T-helper 2 cell treated with Interferon-gamma antibody and Interleukin-4, amounts not matched to agents 100 ng/mL and 5 ng/mL, for 36 hours (primary cell): Measurements from ENCODE around the gene SOX5. TPM values are rescaled to one million over a fixed set of nuclear protein-coding genes. Genes with fewer than 3 reads are reported as not detected.
"Not testable (repeated sequence)": the region's sequence is repeated elsewhere in the genome, so short reads cannot be mapped to it uniquely, and the experiment has no call there.

Source experiments
- intact Hi-C: fragments of 100-400 bp; cut with micrococcal nuclease; formaldehyde crosslinking; loops from one replicate; pipeline ENCODE4 v1.15.1; 2023
- total RNA-seq: library from RNA; stranded (reverse); gene quantifications from 2 replicates; pipeline ENCODE4 v1.2.3, GENCODE V29; 2022

Gene SOX5
- total RNA-seq, 1 donor from 2014 or later, result not detected

DNA sequence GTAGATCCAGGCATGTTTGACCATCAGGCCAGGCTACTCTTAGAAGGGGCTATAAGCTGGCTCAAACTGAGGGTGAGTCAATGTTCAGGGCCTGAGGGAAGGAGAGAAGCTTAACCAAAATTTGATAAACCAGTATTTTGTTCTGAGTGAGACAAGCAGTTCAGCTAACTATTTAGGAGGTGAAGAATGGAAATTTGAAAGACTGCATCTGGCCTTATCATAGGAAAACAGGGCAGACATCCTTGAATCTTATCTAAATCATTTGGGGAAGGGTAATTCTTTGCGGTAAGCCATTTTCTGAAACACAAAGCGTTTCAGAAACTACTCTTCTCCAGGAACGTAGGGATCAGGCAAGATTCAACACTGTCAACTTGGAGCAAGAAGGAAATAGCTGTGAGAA is 447.2 kb downstream of the SOX5 start:
- intact Hi-C loops, result no loop called here

DNA sequence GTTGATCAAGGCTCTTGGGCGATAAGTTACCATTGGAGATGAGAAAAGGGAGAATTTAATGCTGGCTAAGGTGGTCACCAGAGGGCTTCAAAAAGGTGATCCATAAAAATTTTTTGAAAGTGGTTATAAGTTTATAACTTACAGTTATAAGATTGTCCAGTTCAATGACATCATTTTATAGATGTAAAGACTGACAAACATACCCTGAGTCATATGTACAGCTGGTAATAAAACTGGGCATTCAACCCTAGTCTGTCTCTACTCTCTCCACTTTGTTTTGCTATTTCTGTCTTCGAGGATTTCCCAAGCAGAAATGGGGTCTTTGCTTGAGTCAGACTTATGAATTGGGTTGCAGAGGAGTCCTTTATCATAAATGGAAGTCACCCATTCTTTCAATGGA is 454.0 kb downstream of the SOX5 start:
- intact Hi-C loops, result no loop called here

- intact Hi-C loops, result no loop called here
Measured at GRCh38 chr12:23493672-23494071, 455.8 kb downstream of the SOX5 start.

DNA sequence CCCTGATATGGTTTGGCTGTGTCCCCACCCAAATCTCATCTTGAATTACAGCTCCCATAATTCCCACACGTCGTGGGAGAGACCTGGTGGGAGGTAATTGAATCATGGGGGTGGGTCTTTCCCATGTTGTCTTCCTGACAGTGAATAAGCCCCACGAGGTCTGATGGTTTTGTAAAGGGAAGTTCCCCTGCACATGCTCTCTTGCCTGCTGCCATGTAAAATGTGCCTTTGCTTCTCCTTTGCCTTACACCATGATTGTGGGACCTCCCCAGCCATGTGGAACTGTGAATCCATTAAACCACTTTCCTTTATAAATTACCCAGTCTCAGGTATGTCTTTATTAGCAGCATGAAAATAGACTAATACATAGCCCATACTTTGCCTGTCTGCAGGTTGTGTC is 458.4 kb downstream of the SOX5 start:
- intact Hi-C loops, result not testable (repeated sequence)

- intact Hi-C loops, result no loop called here
Measured at GRCh38 chr12:23488130-23488529, 461.3 kb downstream of the SOX5 start.

DNA sequence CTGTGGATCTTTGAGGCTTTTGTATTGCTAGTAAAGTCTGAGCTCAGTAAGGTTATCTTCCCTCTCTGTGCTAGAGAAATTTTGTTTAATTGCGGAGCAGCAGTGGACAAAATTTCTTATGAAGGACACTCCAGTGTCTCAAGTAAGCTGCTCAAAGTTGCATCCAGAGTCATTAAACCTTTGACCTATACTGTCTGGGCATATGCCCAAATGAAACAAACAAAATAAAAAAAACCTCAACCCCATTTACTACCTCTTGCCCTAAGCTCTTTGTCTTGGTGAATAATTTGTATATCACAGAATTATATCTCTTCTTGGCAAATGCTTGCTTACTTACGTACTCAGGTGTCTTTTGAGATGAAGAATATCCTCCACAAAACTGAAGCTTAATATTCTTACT is 465.2 kb downstream of the SOX5 start:
- intact Hi-C loops, result no loop called here

DNA sequence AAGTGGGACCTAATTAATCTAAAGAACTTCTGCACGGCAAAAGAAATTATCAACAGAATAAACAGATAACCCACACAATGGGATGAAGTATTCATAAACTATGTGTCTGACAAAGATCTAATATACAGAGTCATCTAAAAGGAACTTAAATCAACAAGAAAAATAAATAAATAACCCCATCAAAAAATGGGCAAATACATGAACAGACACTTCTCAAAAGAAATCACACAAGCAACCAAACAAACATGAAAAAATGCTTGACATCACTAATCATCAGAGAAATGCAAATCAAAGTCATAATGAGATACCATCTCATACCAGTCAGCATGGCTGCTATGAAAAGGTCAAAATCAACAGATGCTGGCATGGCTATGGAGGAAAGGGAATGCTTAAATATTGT is 466.9 kb downstream of the SOX5 start:
- intact Hi-C loops, result no loop called here
